Gastroesophageal sphincter (tissue), 4 donors: Measurements from ENCODE around the gene TGIF2. TPM values are rescaled to one million over a fixed set of nuclear protein-coding genes. Genes with fewer than 3 reads are reported as not detected.

Experiments used
- ATAC-seq: fragments of 150-250 bp; one replicate; pipeline ENCODE4 v1.9.1; 2016; ENCODE audit warnings: mild to moderate bottlenecking, moderate library complexity
- H3K27ac ChIP-seq, 4 donors: fragments of 200-600 bp; sonication (generic) in 3 of 4; 1 replicate in 3 of 4; 2 replicates in 1 of 4; pipeline ENCODE4 v1.5.1; 2016 to 2019
- H3K27me3 ChIP-seq: fragments of 200-600 bp; sonication (generic); one replicate; pipeline ENCODE4 v1.5.1; 2019
- H3K36me3 ChIP-seq, 2 donors: fragments of 200-600 bp; sonication (generic); one replicate each; pipeline ENCODE4 v1.5.1; 2019; ENCODE audit warnings: control low read depth in 1 of 2
- H3K4me1 ChIP-seq, 3 donors: fragments of 200-600 bp; sonication (generic); 1 replicate in 2 of 3; 2 replicates in 1 of 3; pipeline ENCODE4 v1.5.1; 2016 to 2019; ENCODE audit warnings: control low read depth in 2 of 3
- H3K4me3 ChIP-seq, 2 donors: fragments of 200-600 bp; sonication (generic); one replicate each; pipeline ENCODE4 v1.5.1; 2019; ENCODE audit warnings: mild to moderate bottlenecking in 1 of 2, moderate library complexity in 1 of 2
- H3K9me3 ChIP-seq, 3 donors: fragments of 200-600 bp; sonication (generic); one replicate each; pipeline ENCODE4 v1.5.1; 2017 to 2019; ENCODE audit warnings: control low read depth in 2 of 3
- CTCF ChIP-seq, 4 experiments: fragments of 200-600 bp in 2 of 4; fragments of 450-650 bp in 2 of 4; sonication (generic) in 1 of 4; IDR thresholded peaks; one replicate each; pipeline ENCODE4 v1.5.1; 2017 to 2019; ENCODE audit warnings: antibody characterized with exemption in 4 of 4, mild to moderate bottlenecking in 2 of 4, moderate library complexity in 2 of 4
- EP300 ChIP-seq: sonication (generic); formaldehyde crosslinking; IDR thresholded peaks from one replicate; pipeline ENCODE4 v1.6.1; 2017; ENCODE audit warnings: antibody characterized with exemption, mild to moderate bottlenecking
- POLR2A ChIP-seq, 2 donors: fragments of 450-650 bp; IDR thresholded peaks; one replicate each; pipeline ENCODE4 v1.6.1; 2017; ENCODE audit warnings: antibody characterized with exemption in 2 of 2, mild to moderate bottlenecking in 2 of 2, moderate library complexity in 1 of 2
- POLR2AphosphoS5 ChIP-seq: sonication (generic); formaldehyde crosslinking; IDR thresholded peaks from one replicate; pipeline ENCODE4 v1.6.1; 2017; ENCODE audit warnings: antibody characterized with exemption
- WGBS, 2 donors: methylation state at CpG; one replicate each; pipeline ENCODE4 v1.1.5; 2018; ENCODE audit warnings: low coverage in 1 of 2; 5-methylcytosine and 5-hydroxymethylcytosine counted together
- total RNA-seq, 4 donors: library from RNA; depleted of rRNA; stranded (reverse); fragments of >200 nt; gene quantifications; one replicate each; pipeline ENCODE4 v1.1.0, GENCODE V29; 2016

Gene TGIF2
- total RNA-seq, 4 donors from 2014 or later: 7.2 to 14.0 (median 9.4) TPM

DNA sequence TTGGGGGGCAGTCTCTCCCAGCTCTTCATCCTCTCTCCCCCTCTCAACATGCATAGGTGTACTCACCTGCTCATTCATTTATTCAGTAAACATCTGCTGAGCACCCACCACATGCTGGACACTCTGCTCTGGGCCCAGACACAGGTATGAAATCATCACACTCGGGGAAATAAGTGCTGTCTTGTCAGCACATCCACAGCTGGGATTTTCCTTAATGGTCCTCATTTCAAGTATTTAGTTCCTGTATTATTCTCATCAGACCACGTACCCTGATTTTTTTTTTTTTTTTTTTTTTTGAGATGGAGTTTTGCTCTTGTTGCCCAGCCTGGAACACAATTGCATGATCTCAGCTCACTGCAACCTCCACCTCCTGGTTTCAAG, 51.5 kb downstream of the TGIF2 start:
- no peak for ATAC-seq
- no peaks in the 10 kb centered on the region for H3K27me3 ChIP-seq
- no peak overlapping the region for H3K4me3 ChIP-seq
- H3K27ac ChIP-seq: no peak overlapping the region
- H3K4me1 ChIP-seq: no peaks in the 10 kb centered on the region
- no peaks in the 10 kb centered on the region for H3K36me3 ChIP-seq
- H3K9me3 ChIP-seq: no peaks in the 10 kb centered on the region
- WGBS, 2 donors: 68 to 89% methylated on average over 1 to 2 of the region's 2 CpGs
- no peak for TF ChIP-seq POLR2A (IDR thresholded peaks at IDR 0.05)
- no peak for TF ChIP-seq CTCF (IDR thresholded peaks at IDR 0.05)
- no peak for TF ChIP-seq POLR2AphosphoS5
- no peak for TF ChIP-seq EP300

DNA sequence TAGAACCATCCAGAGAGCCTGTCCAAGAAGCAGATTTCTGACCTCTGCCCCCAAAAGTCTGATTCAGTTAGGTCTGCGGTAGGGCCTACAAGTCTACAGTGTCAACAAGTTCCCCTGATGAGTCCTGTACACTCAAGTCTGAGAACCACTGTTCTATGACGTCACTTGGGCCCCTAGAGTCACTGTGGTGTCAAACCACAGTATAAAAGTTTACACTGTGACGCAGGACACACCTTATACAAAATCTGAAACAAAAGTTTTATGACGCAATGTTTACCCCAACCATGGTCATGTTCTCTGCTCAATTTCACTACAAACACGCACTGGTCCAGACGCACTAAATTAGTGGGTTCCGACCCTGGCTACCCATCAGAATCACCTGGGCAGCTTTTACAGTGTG, 54.7 kb downstream of the TGIF2 start:
- no peaks in the 10 kb centered on the region for H3K27me3 ChIP-seq
- WGBS, 2 donors: 91 to 95% methylated on average over 4 to 6 of the region's 7 CpGs
- no peaks in the 10 kb centered on the region for H3K4me1 ChIP-seq
- H3K9me3 ChIP-seq: no peaks in the 10 kb centered on the region
- H3K27ac ChIP-seq: no peak overlapping the region
- H3K36me3 ChIP-seq: no peaks in the 10 kb centered on the region
- no peak overlapping the region for H3K4me3 ChIP-seq
- ATAC-seq: no peak
- TF ChIP-seq EP300 (no peak), CTCF (IDR thresholded peaks at IDR 0.05) (no peak), POLR2A (IDR thresholded peaks at IDR 0.05) (no peak), POLR2AphosphoS5 (no peak)

DNA sequence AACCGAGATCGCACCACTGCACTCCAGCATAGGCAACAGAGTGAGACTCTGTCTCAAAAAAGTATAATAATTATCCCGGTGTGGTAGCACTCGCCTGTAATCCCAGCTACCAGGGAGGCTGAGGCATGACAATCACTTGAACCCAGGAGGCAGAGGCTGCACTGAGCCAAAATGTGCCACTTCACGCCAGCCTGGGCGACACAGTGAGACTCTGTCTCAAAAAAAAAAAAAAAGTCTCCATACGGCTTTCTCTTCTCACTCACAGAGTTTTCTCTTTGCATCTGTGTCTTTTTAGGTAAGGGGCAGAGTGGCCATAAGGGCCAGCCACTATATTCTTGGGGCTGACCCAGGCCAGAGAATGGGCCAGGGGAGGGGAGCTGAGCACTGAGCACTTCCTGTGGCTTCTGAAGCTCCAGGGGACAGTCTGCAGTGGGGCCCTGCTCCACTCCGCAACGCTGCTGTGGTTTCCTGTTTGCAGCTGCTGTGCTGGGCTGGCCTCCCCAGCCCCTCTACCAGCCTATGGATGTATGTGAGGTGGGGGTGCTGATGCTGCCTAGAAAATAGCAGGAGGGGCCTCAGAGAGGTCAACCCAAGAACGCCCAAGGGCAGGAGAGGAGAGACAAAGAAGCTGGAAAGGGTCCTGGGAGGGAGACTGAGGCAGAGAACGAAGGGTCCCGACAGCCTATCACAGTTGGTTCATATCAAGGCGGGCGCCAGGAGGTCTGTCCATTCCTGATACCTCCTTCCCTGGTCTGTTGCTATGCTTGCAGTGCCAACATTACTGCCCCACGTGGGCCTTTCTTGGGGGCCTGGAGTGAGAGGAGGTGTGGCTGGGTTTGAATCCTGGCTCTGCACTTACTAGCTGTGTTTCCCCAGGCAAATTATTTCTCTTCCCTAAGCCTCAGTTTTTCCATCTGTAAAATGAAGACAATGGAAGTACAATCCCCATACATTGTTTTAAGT, 56.6 kb downstream of the TGIF2 start:
- H3K4me1 ChIP-seq: no peaks in the 10 kb centered on the region
- H3K4me3 ChIP-seq: no peak overlapping the region
- H3K9me3 ChIP-seq: no peaks in the 10 kb centered on the region
- H3K36me3 ChIP-seq: no peaks in the 10 kb centered on the region
- H3K27me3 ChIP-seq: no peaks in the 10 kb centered on the region
- no peak overlapping the region for H3K27ac ChIP-seq
- 70 to 77% methylated on average over 5 to 9 of the region's 15 CpGs for WGBS, 2 donors
- no peak for ATAC-seq
- no peak for TF ChIP-seq POLR2A (IDR thresholded peaks at IDR 0.05)
- TF ChIP-seq CTCF (IDR thresholded peaks at IDR 0.05): no peak
- no peak for TF ChIP-seq POLR2AphosphoS5
- TF ChIP-seq EP300: no peak

DNA sequence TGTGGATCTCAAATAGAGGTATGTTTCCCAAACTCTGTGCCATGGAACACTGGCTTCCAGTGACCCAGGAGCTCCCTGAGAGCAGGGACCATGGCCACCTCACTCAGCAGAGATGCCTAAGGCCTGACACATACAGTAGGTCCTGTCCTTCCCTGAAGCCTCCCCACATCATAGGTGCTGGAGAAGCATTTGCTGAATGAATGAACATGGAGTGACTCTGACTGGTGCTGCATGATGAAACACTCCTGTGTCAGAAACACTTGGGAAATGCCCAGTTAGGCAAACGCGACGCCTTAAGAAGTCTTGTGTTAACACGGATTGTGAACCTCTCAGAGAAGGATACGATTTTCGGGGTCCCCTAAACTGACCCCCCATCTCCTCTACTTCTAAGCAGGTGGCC, 58.2 kb downstream of the TGIF2 start:
- Histone ChIP-seq H3K4me1 (no peaks in the 10 kb centered on the region), H3K27me3 (no peaks in the 10 kb centered on the region), H3K4me3 (no peak overlapping the region), H3K9me3 (no peaks in the 10 kb centered on the region), H3K27ac (no peak overlapping the region), H3K36me3 (no peaks in the 10 kb centered on the region)
- ATAC-seq: no peak
- WGBS, 2 donors: 89% methylated on average over 6 of the region's 6 CpGs; no CpG with 5 or more reads in 1 of the 2 donors
- TF ChIP-seq POLR2AphosphoS5: no peak
- no peak for TF ChIP-seq POLR2A (IDR thresholded peaks at IDR 0.05)
- TF ChIP-seq CTCF (IDR thresholded peaks at IDR 0.05): no peak
- TF ChIP-seq EP300: no peak

GRCh38 chr20:36632147-36632486, 58.7 kb downstream of the TGIF2 start:
- Histone ChIP-seq H3K27ac (no peak overlapping the region), H3K4me1 (no peaks in the 10 kb centered on the region), H3K27me3 (no peaks in the 10 kb centered on the region), H3K36me3 (no peaks in the 10 kb centered on the region), H3K4me3 (no peak overlapping the region), H3K9me3 (no peaks in the 10 kb centered on the region)
- WGBS, 2 donors: 89 to 92% methylated on average over 2 of the region's 3 CpGs
- TF ChIP-seq POLR2AphosphoS5: no peak
- no peak for TF ChIP-seq CTCF (IDR thresholded peaks at IDR 0.05)
- no peak for TF ChIP-seq POLR2A (IDR thresholded peaks at IDR 0.05)
- TF ChIP-seq EP300: no peak
- ATAC-seq: no peak
